GM18505 (cell line): ENCODE results near the gene ICAM5.

Experiments
- ATAC-seq: cut with Tn5 transposase; IDR thresholded peaks from one replicate; pipeline ENCODE4 v1.9.1; 2021; ENCODE audit not compliant: unreplicated experiment
- POLR2A ChIP-seq: IDR thresholded peaks from 4 replicates; pipeline ENCODE4 v1.6.1; 2011; ENCODE audit warnings: borderline replicate concordance; ENCODE audit not compliant: insufficient read depth, insufficient read length; ENCODE audit errors: extremely low read depth

The ICAM5 gene

DNA sequence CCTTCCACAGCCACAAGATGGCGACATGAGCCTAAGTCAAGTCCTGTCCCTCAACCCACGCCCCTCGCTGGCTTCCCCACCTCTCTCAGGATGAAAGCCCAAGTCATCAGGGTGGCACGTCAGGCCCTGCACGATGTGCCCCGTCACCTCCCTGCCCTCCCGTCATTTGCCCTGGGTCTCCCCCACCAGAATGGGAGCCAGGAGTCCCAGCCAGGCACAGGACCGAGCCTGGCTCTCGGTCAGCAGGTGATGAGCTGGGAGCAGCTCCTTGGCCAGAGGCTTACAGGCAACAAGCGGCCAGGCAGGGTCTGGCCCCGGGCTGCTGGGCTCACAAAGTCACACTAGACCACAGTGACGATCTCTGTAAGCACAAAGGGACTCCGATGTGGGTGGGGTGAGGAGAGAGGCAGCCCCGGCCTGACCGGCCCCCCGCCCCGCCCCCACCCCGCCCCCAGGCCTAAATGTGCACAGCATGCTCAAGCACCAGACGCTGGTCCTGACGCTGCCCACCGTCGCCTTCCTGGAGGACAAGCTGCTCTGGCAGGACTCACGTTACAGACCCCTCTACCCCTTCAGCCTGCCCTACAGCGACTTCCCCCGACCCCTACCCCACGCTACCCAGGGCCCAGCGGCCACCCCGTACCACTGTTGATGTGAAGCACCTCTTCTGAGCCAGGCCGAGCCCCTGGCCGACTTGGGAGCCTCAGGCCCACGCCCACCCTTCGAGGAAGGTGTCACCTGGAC lies 30.4 kb upstream of the ICAM5 start:
- TF ChIP-seq POLR2A = no peak

DNA sequence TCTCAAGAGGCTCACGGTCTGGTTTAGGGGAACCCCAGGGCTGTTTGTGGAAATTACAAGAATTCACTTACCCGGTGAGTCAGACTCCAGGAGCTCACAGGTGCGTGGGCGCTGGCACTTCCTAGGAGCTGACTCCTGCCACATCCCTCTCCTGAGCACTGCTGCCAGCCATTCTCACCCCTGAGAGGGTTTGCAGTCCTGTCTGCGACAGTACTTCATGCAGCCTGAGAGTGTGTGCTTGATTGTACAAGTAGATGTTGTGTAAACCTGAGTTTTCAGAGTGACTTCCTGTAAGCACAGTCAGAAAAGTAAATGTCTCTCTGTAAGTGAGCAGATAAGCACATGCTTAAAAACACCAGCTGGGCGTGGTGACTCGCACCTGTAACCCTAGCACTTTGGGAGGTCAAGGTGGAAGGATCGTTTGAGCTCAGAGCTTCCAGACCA lies 29.6 kb upstream of the ICAM5 start:
- ATAC-seq = no peak
- no peak for TF ChIP-seq POLR2A

More for the DNA sequence above, 30.4 kb upstream of the ICAM5 start:
- no peak for ATAC-seq

DNA sequence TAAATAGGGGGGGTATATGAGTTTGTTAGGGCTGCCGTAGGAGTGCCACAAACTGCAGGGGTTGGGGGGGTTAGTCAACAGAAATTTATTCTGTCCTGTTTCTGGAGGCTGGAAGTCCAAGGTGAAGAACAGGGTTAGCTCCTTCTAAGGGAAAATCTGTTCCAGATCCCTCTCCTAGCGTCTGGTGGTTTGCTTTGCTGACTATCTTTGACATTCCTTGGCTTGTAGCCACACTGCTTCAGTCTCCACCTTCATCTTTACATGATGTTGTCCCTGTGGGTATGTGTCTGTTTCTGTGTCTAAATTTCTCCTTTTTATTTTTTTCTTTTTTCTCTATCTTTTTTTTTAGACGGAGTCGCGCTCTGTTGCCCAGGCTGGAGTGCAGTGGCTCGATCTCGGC lies 27.0 kb upstream of the ICAM5 start:
- no peak for TF ChIP-seq POLR2A
- ATAC-seq = no peak

DNA sequence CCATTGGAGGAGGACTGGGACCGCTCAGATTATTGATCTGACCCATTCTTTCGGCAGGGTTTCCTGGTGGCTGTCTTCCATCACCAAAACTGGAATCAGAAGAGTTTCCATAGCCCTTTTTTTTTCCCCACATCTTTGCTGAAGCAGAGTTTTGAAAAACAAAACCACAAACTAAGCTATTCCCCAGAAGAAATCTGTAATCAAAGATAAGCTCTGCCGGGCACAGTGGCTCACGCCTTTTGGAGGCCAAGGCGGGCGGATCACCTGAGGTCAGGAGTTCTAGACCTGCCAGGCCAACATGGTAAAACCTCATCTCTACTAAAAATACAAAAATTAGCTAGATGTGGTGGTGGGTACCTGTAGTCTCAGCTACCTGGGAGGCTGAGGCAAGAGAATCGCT lies 23.0 kb upstream of the ICAM5 start:
- ATAC-seq = no peak
- TF ChIP-seq POLR2A = no peak

DNA sequence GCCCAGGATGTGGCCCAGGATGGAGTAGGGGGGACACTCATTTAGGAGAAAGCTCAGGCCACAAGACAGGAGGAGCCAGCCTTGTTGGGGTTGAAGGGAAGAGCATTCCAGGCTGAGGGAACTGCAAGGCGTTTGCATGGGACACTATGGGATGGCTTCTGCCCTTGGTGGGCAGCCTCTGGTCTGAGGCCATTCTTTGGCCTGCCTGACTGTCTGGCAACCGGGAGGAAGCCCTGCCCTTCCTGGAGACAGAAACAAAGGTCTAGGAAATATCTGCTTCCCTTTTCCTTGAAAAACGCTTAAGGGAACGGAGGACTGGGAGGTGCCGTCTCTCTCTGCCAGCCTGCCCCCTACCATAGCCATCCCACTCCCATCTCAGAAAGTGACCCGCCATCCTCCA lies 21.7 kb upstream of the ICAM5 start:
- TF ChIP-seq POLR2A = no peak
- ATAC-seq = no peak

DNA sequence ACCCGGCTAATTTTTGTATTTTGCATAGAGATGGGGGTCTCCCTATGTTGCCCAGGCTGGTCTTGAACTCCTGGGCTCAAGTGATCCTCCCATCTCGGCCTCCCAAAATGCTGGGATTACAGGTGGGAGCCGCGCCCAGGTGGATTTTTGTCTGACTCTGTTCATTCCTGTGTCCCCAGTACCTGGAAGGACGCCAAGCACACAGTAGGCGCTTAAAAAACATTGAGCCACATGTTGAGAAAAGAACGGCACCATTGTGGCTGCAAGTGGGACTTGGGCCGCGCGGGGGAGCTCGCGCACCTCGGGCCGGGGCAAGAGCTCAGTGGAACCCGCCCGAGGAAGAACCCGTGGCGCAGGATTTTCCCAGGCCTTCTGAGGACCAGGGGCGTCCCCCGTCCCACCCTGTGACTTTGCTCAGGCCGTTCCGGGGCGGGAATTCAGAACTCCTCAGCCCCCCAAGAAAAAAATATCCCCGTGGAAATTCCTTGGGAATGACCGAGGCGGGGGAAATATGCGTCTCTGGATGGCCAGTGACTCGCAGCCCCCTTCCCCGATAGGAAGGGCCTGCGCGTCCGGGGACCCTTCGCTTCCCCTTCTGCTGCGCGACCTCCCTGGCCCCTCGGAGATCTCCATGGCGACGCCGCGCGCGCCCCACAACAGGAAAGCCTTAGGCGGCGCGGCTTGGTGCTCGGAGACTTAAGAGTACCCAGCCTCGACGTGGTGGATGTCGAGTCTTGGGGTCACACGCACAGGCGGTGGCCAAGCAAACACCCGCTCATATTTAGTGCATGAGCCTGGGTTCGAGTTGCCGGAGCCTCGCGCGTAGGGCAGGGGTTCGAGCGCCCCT lies 20.2 kb upstream of the ICAM5 start:
- TF ChIP-seq POLR2A = no peak
- peak; percentile 36 for ATAC-seq

DNA sequence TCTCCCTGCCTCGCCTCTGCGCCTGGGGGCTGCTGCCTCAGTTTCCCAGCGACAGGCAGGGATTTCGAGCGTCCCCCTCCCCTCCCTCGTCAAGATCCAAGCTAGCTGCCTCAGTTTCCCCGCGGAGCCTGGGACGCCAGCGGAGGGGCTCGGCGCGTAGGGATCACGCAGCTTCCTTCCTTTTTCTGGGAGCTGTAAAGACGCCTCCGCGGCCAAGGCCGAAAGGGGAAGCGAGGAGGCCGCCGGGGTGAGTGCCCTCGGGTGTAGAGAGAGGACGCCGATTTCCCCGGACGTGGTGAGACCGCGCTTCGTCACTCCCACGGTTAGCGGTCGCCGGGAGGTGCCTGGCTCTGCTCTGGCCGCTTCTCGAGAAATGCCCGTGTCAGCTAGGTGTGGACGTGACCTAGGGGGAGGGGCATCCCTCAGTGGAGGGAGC lies 19.6 kb upstream of the ICAM5 start:
- TF ChIP-seq POLR2A = no peak
- ATAC-seq = peak; percentile 46

DNA sequence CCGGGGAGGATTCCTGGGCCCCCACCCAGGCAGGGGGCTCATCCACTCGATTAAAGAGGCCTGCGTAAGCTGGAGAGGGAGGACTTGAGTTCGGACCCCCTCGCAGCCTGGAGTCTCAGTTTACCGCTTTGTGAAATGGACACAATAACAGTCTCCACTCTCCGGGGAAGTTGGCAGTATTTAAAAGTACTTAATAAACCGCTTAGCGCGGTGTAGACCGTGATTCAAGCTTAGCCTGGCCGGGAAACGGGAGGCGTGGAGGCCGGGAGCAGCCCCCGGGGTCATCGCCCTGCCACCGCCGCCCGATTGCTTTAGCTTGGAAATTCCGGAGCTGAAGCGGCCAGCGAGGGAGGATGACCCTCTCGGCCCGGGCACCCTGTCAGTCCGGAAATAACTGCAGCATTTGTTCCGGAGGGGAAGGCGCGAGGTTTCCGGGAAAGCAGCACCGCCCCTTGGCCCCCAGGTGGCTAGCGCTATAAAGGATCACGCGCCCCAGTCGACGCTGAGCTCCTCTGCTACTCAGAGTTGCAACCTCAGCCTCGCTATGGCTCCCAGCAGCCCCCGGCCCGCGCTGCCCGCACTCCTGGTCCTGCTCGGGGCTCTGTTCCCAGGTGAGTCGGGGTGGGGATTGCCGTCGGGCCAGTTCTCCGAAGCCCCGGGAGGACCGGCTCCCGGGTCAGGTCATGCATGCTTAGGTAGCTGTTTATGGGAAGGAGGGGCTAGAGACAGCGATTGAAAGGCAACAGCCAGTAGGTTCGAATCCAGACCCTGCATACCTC lies 18.9 kb upstream of the ICAM5 start, which contains the start of gene ICAM1:
Gene ICAM1 (plus strand): TSS at position 505 of the 779 bp plus-strand sequence. CDS start 40 bp downstream, at position 545.
- ATAC-seq = peak; percentile 42
- peak; percentile 99 for TF ChIP-seq POLR2A

DNA sequence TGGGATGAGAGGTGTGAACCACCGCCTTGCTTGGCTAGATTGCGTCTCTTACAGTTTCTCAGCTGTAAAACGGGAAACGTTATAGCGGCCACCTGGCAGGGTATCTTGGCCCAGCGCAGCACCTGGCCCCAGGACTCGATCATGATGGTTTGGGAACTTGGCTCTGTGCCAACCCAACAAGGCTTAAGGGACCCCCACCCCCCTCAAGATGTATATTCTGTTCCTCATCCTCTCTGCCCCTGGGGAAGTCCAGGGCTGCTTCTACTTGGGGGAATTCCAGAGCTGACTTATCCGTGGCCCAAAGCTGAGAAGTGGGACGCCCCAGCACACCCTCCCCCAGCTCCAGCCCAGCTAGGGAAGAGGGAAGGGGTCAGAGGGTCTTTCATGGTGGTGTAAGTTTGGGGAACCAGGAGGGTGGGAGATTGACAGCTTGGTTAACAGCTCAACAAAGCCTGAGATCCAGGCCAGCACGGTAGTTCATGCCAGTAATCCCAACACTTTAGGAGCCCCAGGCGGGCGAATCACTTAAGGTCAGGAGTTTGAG lies 18.1 kb upstream of the ICAM5 start:
- peak; percentile 18 for ATAC-seq
- no peak for TF ChIP-seq POLR2A

DNA sequence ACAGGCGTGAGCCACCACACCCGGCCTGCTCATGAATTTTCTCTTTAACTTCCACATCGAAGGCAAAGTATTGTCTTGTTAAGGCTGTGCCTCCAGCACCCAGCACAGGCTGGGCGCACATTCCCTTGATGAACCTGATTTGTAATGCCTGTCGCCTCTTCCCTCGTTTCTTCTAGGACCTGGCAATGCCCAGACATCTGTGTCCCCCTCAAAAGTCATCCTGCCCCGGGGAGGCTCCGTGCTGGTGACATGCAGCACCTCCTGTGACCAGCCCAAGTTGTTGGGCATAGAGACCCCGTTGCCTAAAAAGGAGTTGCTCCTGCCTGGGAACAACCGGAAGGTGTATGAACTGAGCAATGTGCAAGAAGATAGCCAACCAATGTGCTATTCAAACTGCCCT lies 15.2 kb upstream of the ICAM5 start:
- no peak for ATAC-seq
- TF ChIP-seq POLR2A = peak; percentile 9

DNA sequence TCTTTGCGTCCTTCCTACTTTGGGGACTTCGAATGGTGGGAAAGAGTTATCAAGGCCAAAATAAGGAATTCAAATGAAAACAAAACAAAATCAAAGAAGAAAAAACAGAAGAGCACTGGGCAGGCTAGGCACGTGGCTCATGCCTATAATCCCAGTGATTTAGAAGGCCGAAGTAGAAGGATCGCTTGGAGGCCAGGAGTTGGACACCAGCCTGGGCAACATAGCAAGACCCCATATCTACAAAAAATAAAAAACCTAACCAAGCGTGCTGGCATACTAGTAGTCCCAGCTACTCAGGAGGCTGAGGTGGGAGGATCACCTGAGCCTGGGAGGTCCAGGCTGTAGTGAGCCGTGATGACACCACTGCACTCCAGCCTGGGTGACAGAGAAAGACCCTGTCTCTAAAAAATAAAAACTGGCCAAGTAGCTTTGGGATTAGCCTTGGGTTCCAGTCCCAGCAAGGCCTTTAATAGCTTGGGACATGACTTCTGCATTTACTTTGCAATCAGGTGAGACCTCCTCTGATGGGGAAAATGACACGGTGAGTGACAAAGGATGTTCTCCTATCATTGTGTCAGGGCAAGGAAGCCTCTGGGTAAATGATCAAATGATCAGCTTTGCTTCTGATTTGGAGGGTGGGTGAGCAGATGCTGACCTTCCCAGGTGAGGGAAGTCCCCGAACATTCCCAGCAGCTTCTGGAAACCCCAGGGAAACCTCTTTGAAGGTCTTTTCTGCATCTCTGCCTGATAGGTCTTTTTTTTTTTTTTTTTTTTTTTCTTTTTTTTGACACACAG lies 11.8 kb upstream of the ICAM5 start:
- no peak for ATAC-seq

DNA sequence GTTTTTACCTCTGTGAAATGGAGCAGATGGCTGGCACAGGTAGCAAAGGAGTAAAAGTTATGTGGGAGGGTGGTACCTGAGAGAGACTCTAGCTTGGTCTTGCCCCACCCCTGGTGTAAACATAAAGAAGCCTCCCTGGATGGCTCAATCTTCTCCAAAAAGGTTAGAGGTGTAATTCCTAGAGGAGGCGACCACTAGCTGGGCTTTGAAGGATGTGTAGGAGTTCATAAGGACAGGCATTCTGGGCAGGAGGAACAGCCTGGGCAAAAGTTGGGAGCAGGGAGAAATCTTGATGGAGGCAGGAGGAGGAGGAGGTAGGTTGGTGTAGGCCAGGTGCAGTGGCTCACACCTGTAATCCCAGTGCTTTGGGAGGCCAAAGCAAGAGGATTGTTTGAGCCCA lies 10.8 kb upstream of the ICAM5 start:
- no peak for ATAC-seq
- TF ChIP-seq POLR2A = no peak

More for the DNA sequence above, 11.8 kb upstream of the ICAM5 start:
- TF ChIP-seq POLR2A = no peak
